PC-9 (cell line): ENCODE data around the gene INPP5B. TPM values are rescaled to one million over a fixed set of nuclear protein-coding genes. Genes with fewer than 3 reads are reported as not detected.

Source experiments
- BruUV-seq: library from RNA; stranded (reverse); fragments of 400-500 nt; replicated peaks from 2 replicates; lab custom pipeline; 2021; lab: Mats Ljungman, UMichigan
- CTCF ChIA-PET: fragments of 300-600 bp; sonication (Branson Sonifier 250); formaldehyde crosslinking; loops from one replicate; lab custom pipeline; 2022; ENCODE audit warnings: antibody characterized with exemption; lab: Charles Lee
- POLR2A ChIA-PET: fragments of 300-600 bp; sonication (Branson Sonifier 250); formaldehyde crosslinking; loops from one replicate; lab custom pipeline; 2022; ENCODE audit warnings: antibody characterized with exemption; ENCODE audit not compliant: unreplicated experiment; lab: Charles Lee
- DNase-seq, 2 experiments: peaks; one replicate each; pipeline versions ENCODE4 v3.0.0 to v3.0.0-alpha.2; 2015 to 2022; ENCODE audit warnings: mixed read lengths in 1 of 2
- H2AFZ ChIP-seq: fragments of 200-600 bp; sonication (generic); 2 replicates; pipeline ENCODE4 v1.8.1; 2017; ENCODE audit warnings: antibody characterized with exemption
- H3F3A ChIP-seq: fragments of 200-600 bp; sonication (generic); 2 replicates; pipeline ENCODE4 v1.8.1; 2017; ENCODE audit warnings: antibody characterized with exemption, mild to moderate bottlenecking, low read depth; ENCODE audit not compliant: insufficient read depth
- H3K27ac ChIP-seq: fragments of 200-600 bp; sonication (generic); 2 replicates; pipeline ENCODE4 v1.6.1; 2016; ENCODE audit warnings: mixed run types
- H3K27me3 ChIP-seq: fragments of 200-600 bp; sonication (generic); 2 replicates; pipeline ENCODE4 v1.6.1; 2016; ENCODE audit warnings: low read depth, mixed run types; ENCODE audit not compliant: insufficient read depth
- H3K36me3 ChIP-seq: fragments of 200-600 bp; sonication (generic); 2 replicates; pipeline ENCODE4 v1.6.1; 2016; ENCODE audit warnings: low read depth, mixed run types
- H3K4me1 ChIP-seq: fragments of 200-600 bp; sonication (generic); replicated peaks from 2 replicates; pipeline ENCODE4 v1.6.1; 2016; ENCODE audit warnings: mixed run types; ENCODE audit not compliant: insufficient read depth
- H3K4me2 ChIP-seq: fragments of 200-600 bp; sonication (generic); 2 replicates; pipeline ENCODE4 v1.6.1; 2017; ENCODE audit warnings: mixed run types
- H3K4me3 ChIP-seq: fragments of 200-600 bp; sonication (generic); 2 replicates; pipeline ENCODE4 v1.6.1; 2016; ENCODE audit warnings: mixed run types
- H3K79me2 ChIP-seq: fragments of 200-600 bp; sonication (generic); 2 replicates; pipeline ENCODE4 v1.6.1; 2017; ENCODE audit warnings: low read depth, mixed run types
- H3K9me2 ChIP-seq: fragments of 200-600 bp; sonication (generic); 2 replicates; pipeline ENCODE4 v1.8.1; 2017; ENCODE audit warnings: mild to moderate bottlenecking; ENCODE audit not compliant: insufficient read depth
- H3K9me3 ChIP-seq: fragments of 200-600 bp; sonication (generic); 2 replicates; pipeline ENCODE4 v1.8.1; 2016; ENCODE audit warnings: low read depth; ENCODE audit not compliant: insufficient read depth
- H4K20me1 ChIP-seq: fragments of 200-600 bp; sonication (generic); 2 replicates; pipeline ENCODE4 v1.8.1; 2017; ENCODE audit not compliant: insufficient read depth
- CTCF ChIP-seq: fragments of 200-600 bp; sonication (generic); conservative IDR thresholded peaks from 2 replicates; pipeline ENCODE4 v1.6.1; 2017; ENCODE audit warnings: mixed run types, antibody characterized with exemption, mild to moderate bottlenecking, moderate library complexity
- EZH2 ChIP-seq: fragments of 200-600 bp; sonication (generic); IDR thresholded peaks from 2 replicates; pipeline ENCODE4 v1.8.0; 2017; ENCODE audit warnings: antibody characterized with exemption, low read depth
- intact Hi-C: fragments of 100-400 bp; cut with micrococcal nuclease; formaldehyde crosslinking; loops from one replicate; pipeline ENCODE4 v1.10.0; 2022; ENCODE audit not compliant: unreplicated experiment
- total RNA-seq: library from RNA; stranded (reverse); gene quantifications from 2 replicates; pipeline ENCODE4 v1.2.3, GENCODE V29; 2021

INPP5B gene
- total RNA-seq, 1 experiment from 2014 or later, result 28.1 TPM

GRCh38 chr1:37954316-37954971 is 7.6 kb upstream of the INPP5B start:
- H3K4me2 ChIP-seq, result no peak overlapping the region
- no peak overlapping the region for H3K4me3 ChIP-seq
- H3F3A ChIP-seq, result peaks cover 4% of the 10 kb centered on the region
- H3K9me2 ChIP-seq, result no peaks in the 10 kb centered on the region
- ChIA-PET CTCF (no interaction called here), POLR2A (no interaction called here)
- H4K20me1 ChIP-seq, result no peaks in the 10 kb centered on the region
- intact Hi-C loops, result no loop called here
- H3K79me2 ChIP-seq, result no peaks in the 10 kb centered on the region
- no TSS peak for BruUV-seq
- H3K4me1 ChIP-seq, result peaks cover 7% of the 10 kb centered on the region
- no peaks in the 10 kb centered on the region for H3K27me3 ChIP-seq
- DNase-seq, result no peak
- no peak for TF ChIP-seq EZH2
- TF ChIP-seq CTCF, result no peak
- no peak overlapping the region for H3K27ac ChIP-seq
- 0 out of 2 replicates have a peak, but pooled peaks cover 6% of the 10 kb centered on the region for H3K36me3 ChIP-seq
- no peak overlapping the region for H2AFZ ChIP-seq
- H3K9me3 ChIP-seq, result no peaks in the 10 kb centered on the region

- H3K79me2 ChIP-seq, result no peaks in the 10 kb centered on the region
- H3K9me3 ChIP-seq, result no peaks in the 10 kb centered on the region
- H4K20me1 ChIP-seq, result no peaks in the 10 kb centered on the region
- peaks cover 14% of the 10 kb centered on the region for H3K4me1 ChIP-seq
- no peak overlapping the region for H3K27ac ChIP-seq
- peaks cover 7% of the 10 kb centered on the region for H3F3A ChIP-seq
- H3K36me3 ChIP-seq, result no peaks in the 10 kb centered on the region
- TF ChIP-seq EZH2, result no peak
- TF ChIP-seq CTCF, result no peak
- no peak for DNase-seq
- no peaks in the 10 kb centered on the region for H3K27me3 ChIP-seq
- POLR2A ChIA-PET, result interaction anchor here (0.6 kb wide), 1 partner anchor 21 kb away, joined by 5 read pairs; no protein-coding TSS in a partner anchor
- no peaks in the 10 kb centered on the region for H3K9me2 ChIP-seq
- H3K4me2 ChIP-seq, result no peak overlapping the region
- no peak overlapping the region for H3K4me3 ChIP-seq
- BruUV-seq, result no TSS peak
- CTCF ChIA-PET, result no interaction called here
- intact Hi-C loops, result no loop called here
- H2AFZ ChIP-seq, result no peak overlapping the region
Measured at GRCh38 chr1:37952738-37953137, 5.9 kb upstream of the INPP5B start.

GRCh38 chr1:37951783-37952624 is 5.2 kb upstream of the INPP5B start:
- ChIA-PET CTCF (no interaction called here), POLR2A (interaction anchor here (0.6 kb wide), 1 partner anchor 21 kb away, joined by 5 read pairs; no protein-coding TSS in a partner anchor)
- H3K4me2 ChIP-seq, result no peak overlapping the region
- no peak overlapping the region for H2AFZ ChIP-seq
- intact Hi-C loops, result no loop called here
- H3K9me2 ChIP-seq, result no peaks in the 10 kb centered on the region
- H3F3A ChIP-seq, result peaks cover 7% of the 10 kb centered on the region
- TF ChIP-seq CTCF (no peak), EZH2 (no peak)
- no TSS peak for BruUV-seq
- no peaks in the 10 kb centered on the region for H3K27me3 ChIP-seq
- H3K36me3 ChIP-seq, result no peaks in the 10 kb centered on the region
- no peaks in the 10 kb centered on the region for H3K9me3 ChIP-seq
- H3K27ac ChIP-seq, result no peak overlapping the region
- no peaks in the 10 kb centered on the region for H3K79me2 ChIP-seq
- no peak overlapping the region for H3K4me3 ChIP-seq
- H4K20me1 ChIP-seq, result no peaks in the 10 kb centered on the region
- peaks cover 14% of the 10 kb centered on the region for H3K4me1 ChIP-seq
- DNase-seq, result no peak
